ENCODE data around the gene RASGEF1B. TPM values are rescaled to one million over a fixed set of nuclear protein-coding genes. Genes with fewer than 3 reads are reported as not detected.

The RASGEF1B gene
- total RNA-seq, 6 experiments from 2014 or later, result 22.9 to 51.9 (median 25.8) TPM

GRCh38 chr4:81503586-81503985, 31.9 kb upstream of the RASGEF1B start:
- intact Hi-C loops (cut with DNase I), result no loop called here
- 87% methylated on average over 4 of the region's 4 CpGs for WGBS (ENCODE audit: insufficient coverage, low coverage, low lambda C conversion rate, missing lambda C conversion rate)
- no peaks in the 10 kb centered on the region for H3K4me1 ChIP-seq
- H3K4me3 ChIP-seq, result no peak overlapping the region
- no peak for ATAC-seq
- no peak for DNase-seq
- TF ChIP-seq CTCF (IDR thresholded peaks at IDR 0.05) (no peak), POLR2A (IDR thresholded peaks at IDR 0.05) (no peak)
- H3K27ac ChIP-seq, result no peak overlapping the region
- no peaks in the 10 kb centered on the region for H3K36me3 ChIP-seq
- no peaks in the 10 kb centered on the region for H3K27me3 ChIP-seq
- H3K9me3 ChIP-seq, result no peaks in the 10 kb centered on the region

GRCh38 chr4:81502564-81502963, 30.9 kb upstream of the RASGEF1B start:
- intact Hi-C loops (cut with DNase I), result no loop called here
- TF ChIP-seq POLR2A (IDR thresholded peaks at IDR 0.05) (no peak), CTCF (IDR thresholded peaks at IDR 0.05) (no peak)
- DNase-seq (no peak), ATAC-seq (no peak)
- Histone ChIP-seq H3K27ac (no peak overlapping the region), H3K36me3 (no peaks in the 10 kb centered on the region), H3K4me3 (no peak overlapping the region), H3K27me3 (no peaks in the 10 kb centered on the region), H3K9me3 (no peaks in the 10 kb centered on the region), H3K4me1 (no peaks in the 10 kb centered on the region)
- 77% methylated on average over 4 of the region's 4 CpGs for WGBS (ENCODE audit: insufficient coverage, low coverage, low lambda C conversion rate, missing lambda C conversion rate)

GRCh38 chr4:81499840-81500239, 28.1 kb upstream of the RASGEF1B start:
- H3K4me1 ChIP-seq, result no peaks in the 10 kb centered on the region
- H3K27me3 ChIP-seq, result no peaks in the 10 kb centered on the region
- H3K4me3 ChIP-seq, result no peak overlapping the region
- DNase-seq (no peak), ATAC-seq (no peak)
- intact Hi-C loops (cut with DNase I), result no loop called here
- TF ChIP-seq POLR2A (IDR thresholded peaks at IDR 0.05), result no peak
- no peak for TF ChIP-seq CTCF (IDR thresholded peaks at IDR 0.05)
- H3K9me3 ChIP-seq, result no peaks in the 10 kb centered on the region
- no peaks in the 10 kb centered on the region for H3K36me3 ChIP-seq
- H3K27ac ChIP-seq, result no peak overlapping the region
- 65% methylated on average over 3 of the region's 3 CpGs for WGBS (ENCODE audit: insufficient coverage, low coverage, low lambda C conversion rate, missing lambda C conversion rate)

- no peak for ATAC-seq
- Histone ChIP-seq H3K4me1 (no peaks in the 10 kb centered on the region), H3K27ac (no peak overlapping the region), H3K9me3 (no peaks in the 10 kb centered on the region), H3K4me3 (no peak overlapping the region), H3K36me3 (no peaks in the 10 kb centered on the region), H3K27me3 (no peaks in the 10 kb centered on the region)
- 67% methylated on average over 1 of the region's 1 CpG for WGBS (ENCODE audit: insufficient coverage, low coverage, low lambda C conversion rate, missing lambda C conversion rate)
- no peak for DNase-seq
- TF ChIP-seq POLR2A (IDR thresholded peaks at IDR 0.05), result no peak
- no peak for TF ChIP-seq CTCF (IDR thresholded peaks at IDR 0.05)
- intact Hi-C loops (cut with DNase I), result no loop called here
Observed at GRCh38 chr4:81498551-81499099, 26.9 kb upstream of the RASGEF1B start.

- no peaks in the 10 kb centered on the region for H3K9me3 ChIP-seq
- no peaks in the 10 kb centered on the region for H3K4me1 ChIP-seq
- no peak overlapping the region for H3K4me3 ChIP-seq
- no peak overlapping the region for H3K27ac ChIP-seq
- no peak for DNase-seq
- intact Hi-C loops (cut with DNase I), result no loop called here
- ATAC-seq, result no peak
- TF ChIP-seq POLR2A (IDR thresholded peaks at IDR 0.05), result no peak
- no peak for TF ChIP-seq CTCF (IDR thresholded peaks at IDR 0.05)
- no peaks in the 10 kb centered on the region for H3K36me3 ChIP-seq
- 90% methylated on average over 2 of the region's 2 CpGs for WGBS (ENCODE audit: insufficient coverage, low coverage, low lambda C conversion rate, missing lambda C conversion rate)
- no peaks in the 10 kb centered on the region for H3K27me3 ChIP-seq
Observed at GRCh38 chr4:81498046-81498445, 26.3 kb upstream of the RASGEF1B start.

All from right lobe of liver (tissue), 6 donors.